Measurements from ENCODE around the gene NAV3.

DNA sequence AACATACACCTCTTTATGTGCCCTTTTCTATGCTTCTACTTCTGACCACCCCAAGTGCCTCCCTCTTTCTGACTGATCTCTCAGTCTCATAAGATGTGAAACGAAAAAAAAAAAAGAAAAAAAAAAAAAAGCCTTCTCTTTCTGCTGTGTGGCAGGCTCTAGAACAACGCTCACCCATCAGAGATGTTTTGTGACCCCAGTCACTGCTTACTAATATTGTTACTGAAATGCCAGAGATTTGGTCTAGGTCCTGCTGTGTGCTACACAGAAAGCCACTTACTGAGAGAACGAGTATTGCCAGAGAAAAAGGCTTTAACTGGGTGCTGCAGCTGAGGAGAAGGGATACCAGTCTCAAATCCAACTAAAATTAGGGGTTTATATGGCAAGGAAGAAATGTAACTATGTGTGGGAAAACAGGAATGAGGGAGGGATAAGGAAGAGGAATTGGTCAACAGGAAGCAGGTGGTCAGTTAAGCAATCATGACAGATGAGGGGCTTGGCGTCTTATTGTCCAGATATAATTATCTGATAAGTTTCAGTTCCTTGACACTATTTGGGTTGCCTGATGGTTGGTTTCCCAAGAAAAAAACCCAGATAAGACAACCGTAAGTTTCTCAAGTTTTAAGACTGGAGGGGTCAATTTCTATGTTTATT is 149.0 kb downstream of the NAV3 start:
- TF ChIP-seq, protein P1, sequence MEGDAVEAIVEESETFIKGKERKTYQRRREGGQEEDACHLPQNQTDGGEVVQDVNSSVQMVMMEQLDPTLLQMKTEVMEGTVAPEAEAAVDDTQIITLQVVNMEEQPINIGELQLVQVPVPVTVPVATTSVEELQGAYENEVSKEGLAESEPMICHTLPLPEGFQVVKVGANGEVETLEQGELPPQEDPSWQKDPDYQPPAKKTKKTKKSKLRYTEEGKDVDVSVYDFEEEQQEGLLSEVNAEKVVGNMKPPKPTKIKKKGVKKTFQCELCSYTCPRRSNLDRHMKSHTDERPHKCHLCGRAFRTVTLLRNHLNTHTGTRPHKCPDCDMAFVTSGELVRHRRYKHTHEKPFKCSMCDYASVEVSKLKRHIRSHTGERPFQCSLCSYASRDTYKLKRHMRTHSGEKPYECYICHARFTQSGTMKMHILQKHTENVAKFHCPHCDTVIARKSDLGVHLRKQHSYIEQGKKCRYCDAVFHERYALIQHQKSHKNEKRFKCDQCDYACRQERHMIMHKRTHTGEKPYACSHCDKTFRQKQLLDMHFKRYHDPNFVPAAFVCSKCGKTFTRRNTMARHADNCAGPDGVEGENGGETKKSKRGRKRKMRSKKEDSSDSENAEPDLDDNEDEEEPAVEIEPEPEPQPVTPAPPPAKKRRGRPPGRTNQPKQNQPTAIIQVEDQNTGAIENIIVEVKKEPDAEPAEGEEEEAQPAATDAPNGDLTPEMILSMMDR (IDR thresholded peaks at IDR 0.05), result no peak
- TF ChIP-seq EZH2phosphoT487 (IDR thresholded peaks at IDR 0.05), result no peak
- no peak for TF ChIP-seq EZH2 (IDR thresholded peaks at IDR 0.05)

All from neural progenitor cell (in vitro differentiated cells).